Naive thymus-derived CD8-positive, alpha-beta T cell (primary cell): Measurements from ENCODE around the gene CD2BP2. TPM values are rescaled to one million over a fixed set of nuclear protein-coding genes. Genes with fewer than 3 reads are reported as not detected.
A peak's percentile ranks its signal among the peaks of the same experiment; 100 is the strongest.

Experiments
- ATAC-seq, 2 donors: fragments of 150-1000 bp; cut with Tn5 transposase in 1 of 2; sonication (Bioruptor Pico), chemical (Tn5 transposase) in 1 of 2; 1 replicate in 1 of 2; 2 replicates in 1 of 2; pipeline ENCODE4 v1.10.0; 2021; ENCODE audit warnings: mild to moderate bottlenecking in 2 of 2, moderate library complexity in 2 of 2
- POLR2A ChIA-PET: fragments of 350-600 bp; sonication (Branson Sonifier 250); formaldehyde crosslinking; loops from one replicate; lab custom pipeline; 2021; ENCODE audit warnings: antibody characterized with exemption; lab: Charles Lee
- DNase-seq, 10 donors: peaks; one replicate each; pipeline versions ENCODE4 v3.0.0 to v3.0.0-alpha.2; 2020 to 2022
- H3K27ac Mint-ChIP-seq, 10 donors: one replicate each; pipeline ENCODE4 v1.8.0; 2020 to 2022; ENCODE audit warnings: mild to moderate bottlenecking in 10 of 10, mixed read lengths in 10 of 10, moderate library complexity in 4 of 10, inconsistent platforms in 1 of 10
- H3K27me3 Mint-ChIP-seq, 5 donors: one replicate each; pipeline ENCODE4 v1.8.0; 2021 to 2022; ENCODE audit warnings: mixed read lengths in 5 of 5
- H3K36me3 Mint-ChIP-seq, 3 donors: one replicate each; pipeline ENCODE4 v1.8.0; 2020 to 2022; ENCODE audit warnings: mixed read lengths in 3 of 3, mild to moderate bottlenecking in 2 of 3, inconsistent platforms in 1 of 3
- H3K4me1 Mint-ChIP-seq, 4 donors: one replicate each; pipeline ENCODE4 v1.8.0; 2021 to 2022; ENCODE audit warnings: mixed read lengths in 4 of 4
- H3K4me3 Mint-ChIP-seq, 10 donors: one replicate each; pipeline ENCODE4 v1.8.0; 2020 to 2022; ENCODE audit warnings: mild to moderate bottlenecking in 10 of 10, mixed read lengths in 10 of 10, moderate library complexity in 6 of 10, inconsistent platforms in 1 of 10
- H3K9me3 Mint-ChIP-seq, 9 donors: one replicate each; pipeline ENCODE4 v1.8.0; 2020 to 2022; ENCODE audit warnings: mixed read lengths in 9 of 9, mild to moderate bottlenecking in 3 of 9, inconsistent platforms in 1 of 9, moderate library complexity in 1 of 9
- polyA plus RNA-seq, 3 donors: library from polyadenylated mRNA; unstranded; fragments of 300-500 nt; fragmentation: Illumina TruSeq; gene quantifications; one replicate each; pipeline ENCODE4 v1.2.3, GENCODE V29; 2021
- total RNA-seq, 8 experiments: library from RNA in 2 of 8; stranded (reverse) in 2 of 8; gene quantifications; one replicate each; pipeline ENCODE4 v1.2.3 and lab custom pipeline; 2021 to 2026

The CD2BP2 gene
- total and polyA plus RNA-seq, 5 experiments from 2014 or later, result 20.6 to 66.8 (median 21.9) TPM

DNA sequence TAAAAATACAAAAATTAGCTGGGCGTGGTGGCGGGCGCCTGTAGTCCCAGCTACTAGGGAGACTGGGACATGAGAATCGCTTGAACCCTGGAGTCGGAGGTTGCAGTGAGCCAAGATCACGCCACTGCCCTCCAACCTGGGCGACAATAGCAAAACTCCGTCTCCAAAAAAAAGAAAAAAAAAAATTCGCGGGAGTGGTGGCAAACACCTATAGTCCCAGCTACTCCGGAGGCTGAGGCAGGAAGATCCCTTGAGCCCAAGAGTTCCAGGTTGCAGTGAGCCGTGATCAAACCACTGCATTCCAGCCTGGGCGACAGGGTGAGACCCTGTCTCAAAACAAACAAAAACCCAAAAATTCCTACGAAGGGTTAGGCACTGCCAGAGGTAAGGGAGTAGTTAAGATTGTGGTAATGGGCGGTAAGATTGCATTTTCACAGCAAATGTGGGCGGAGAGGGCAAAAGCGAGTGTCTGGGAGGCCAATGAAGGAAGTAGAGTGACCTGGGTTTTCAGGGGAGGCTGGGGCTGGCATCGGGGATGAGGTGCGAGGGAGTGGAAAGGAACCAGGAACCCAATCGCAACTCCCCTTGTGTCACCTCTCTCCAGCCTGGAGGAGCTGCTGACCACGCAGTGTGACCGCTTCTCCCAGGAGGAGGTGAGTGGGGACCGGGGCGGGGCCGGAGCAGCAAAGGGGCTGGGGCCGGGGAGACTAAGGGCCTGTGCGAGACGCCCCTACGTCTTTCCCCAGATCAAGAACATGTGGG lies 22.1 kb upstream of the CD2BP2 start:
- H3K27me3 Mint-ChIP-seq, result no peaks in the 10 kb centered on the region
- DNase-seq, result no peak
- POLR2A ChIA-PET, result interaction anchor here (0.6 to 8.4 kb wide), 31 partner anchors 8 to 404 kb away, joined by 3 to 166 read pairs (median 5); partner anchors contain the start of genes ALDOA, CD2BP2, CORO1A and DCTPP1
- no peaks in the 10 kb centered on the region for H3K9me3 Mint-ChIP-seq
- peak; percentile 0 to 3 for ATAC-seq
- peak overlapping the region; percentile 99 to 100 (median 100) for H3K27ac Mint-ChIP-seq
- H3K4me1 Mint-ChIP-seq, result peaks cover 27 to 62% (median 57%) of the 10 kb centered on the region in 4 donors
- peak overlapping the region; percentile 95 to 100 (median 98) for H3K4me3 Mint-ChIP-seq
- H3K36me3 Mint-ChIP-seq, result peaks cover 0 to 15% (median 6%) of the 10 kb centered on the region in 3 donors

DNA sequence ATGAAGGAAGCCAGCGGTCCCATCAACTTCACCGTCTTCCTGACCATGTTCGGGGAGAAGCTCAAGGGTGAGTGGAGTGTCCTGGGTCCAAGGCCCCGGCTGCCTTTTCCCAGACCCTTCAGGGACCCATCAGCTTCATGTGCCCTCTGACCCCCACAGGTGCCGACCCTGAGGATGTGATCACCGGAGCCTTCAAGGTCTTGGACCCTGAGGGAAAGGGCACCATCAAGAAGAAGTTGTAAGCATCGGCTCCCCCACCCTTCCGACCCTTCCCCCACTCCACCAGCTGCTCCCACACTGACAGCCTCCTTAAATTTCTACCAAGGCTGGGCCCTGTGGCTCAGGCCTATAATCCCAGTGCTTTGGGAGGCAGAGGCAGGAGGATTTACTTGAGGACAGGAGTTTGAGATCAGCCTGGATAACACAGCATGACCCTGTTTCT lies 21.4 kb upstream of the CD2BP2 start:
- H3K4me3 Mint-ChIP-seq, result peak overlapping the region in 5 of 10 donors; percentile 2 to 100 (median 99)

DNA sequence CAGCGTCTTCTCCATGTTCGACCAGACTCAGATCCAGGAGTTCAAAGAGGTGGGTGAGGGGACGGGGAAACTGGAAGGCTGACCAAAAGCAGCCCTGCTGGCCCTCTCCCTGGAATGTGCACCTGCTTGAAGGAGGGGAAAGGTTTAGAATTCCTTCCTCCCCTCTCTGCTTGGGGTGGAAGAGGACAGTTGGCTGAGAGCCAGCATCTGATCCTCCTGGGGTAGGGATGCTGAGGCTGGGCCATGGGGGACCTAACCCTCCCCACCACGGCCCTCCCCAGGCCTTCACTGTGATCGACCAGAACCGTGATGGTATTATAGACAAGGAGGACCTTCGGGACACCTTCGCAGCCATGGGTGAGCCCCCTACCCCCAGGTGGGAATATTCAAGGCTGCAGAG lies 20.8 kb upstream of the CD2BP2 start:
- peak overlapping the region in 3 of 10 donors; percentile 10 to 22 (median 20) for H3K4me3 Mint-ChIP-seq
- POLR2A ChIA-PET, result interaction anchor here (0.5 to 8.4 kb wide), 6 partner anchors 12 to 222 kb away, joined by 3 to 166 read pairs (median 18); partner anchors contain the start of genes CORO1A, ZNF48 and ZNF771
- no peaks in the 10 kb centered on the region for H3K9me3 Mint-ChIP-seq
- H3K27ac Mint-ChIP-seq, result peak overlapping the region; percentile 63 to 100 (median 100)
- H3K27me3 Mint-ChIP-seq, result no peaks in the 10 kb centered on the region
- DNase-seq, result no peak
- H3K36me3 Mint-ChIP-seq, result peaks cover 0 to 15% (median 6%) of the 10 kb centered on the region in 3 donors
- peaks cover 32 to 60% (median 57%) of the 10 kb centered on the region in 4 donors for H3K4me1 Mint-ChIP-seq
- no peak for ATAC-seq

More for the DNA sequence above, 21.4 kb upstream of the CD2BP2 start:
- H3K9me3 Mint-ChIP-seq, result no peaks in the 10 kb centered on the region
- POLR2A ChIA-PET, result interaction anchor here (0.6 to 8.4 kb wide), 10 partner anchors 12 to 372 kb away, joined by 3 to 166 read pairs (median 4); partner anchors contain the start of genes ALDOA, CORO1A, PHKG2 and ZNF48
- peak overlapping the region; percentile 99 to 100 (median 100) for H3K27ac Mint-ChIP-seq
- H3K27me3 Mint-ChIP-seq, result no peaks in the 10 kb centered on the region
- H3K4me1 Mint-ChIP-seq, result peaks cover 31 to 60% (median 58%) of the 10 kb centered on the region in 4 donors
- DNase-seq (no peak), ATAC-seq (no peak)
- H3K36me3 Mint-ChIP-seq, result peaks cover 0 to 15% (median 6%) of the 10 kb centered on the region in 3 donors

DNA sequence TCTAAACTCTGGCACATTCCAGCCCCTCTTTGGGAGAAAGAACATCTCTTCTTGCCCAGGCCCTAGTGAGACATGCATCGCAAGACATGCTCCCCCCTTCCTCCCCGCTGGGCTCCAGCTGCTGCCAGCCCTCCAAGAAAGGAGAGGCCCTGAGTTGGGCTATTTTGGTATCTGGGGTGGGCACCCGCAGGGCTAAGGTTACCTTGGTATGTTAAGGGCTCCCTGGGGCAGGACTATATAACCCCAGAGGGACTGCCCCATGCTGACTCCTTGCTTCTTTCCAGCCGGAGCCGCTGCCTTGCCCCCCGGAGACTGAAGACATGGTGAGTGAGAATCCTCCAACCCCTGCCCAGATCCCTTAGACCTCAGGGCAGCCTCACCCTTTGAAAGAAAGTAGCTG lies 19.4 kb upstream of the CD2BP2 start, which contains the start of gene MYL11:
Gene MYL11 (plus strand): TSS at position 265 of the 400 bp plus-strand sequence. CDS start 56 bp downstream, at position 321.
- ATAC-seq, result no peak
- Mint-ChIP-seq H3K27me3 (no peaks in the 10 kb centered on the region), H3K36me3 (peaks cover 0 to 10% (median 3%) of the 10 kb centered on the region in 3 donors), H3K27ac (peak within 1 kb of the TSS; percentile 63 to 100 (median 99)), H3K4me3 (peak within 1 kb of the TSS in 5 of 10 donors; percentile 8 to 49 (median 26)), H3K9me3 (no peaks in the 10 kb centered on the region), H3K4me1 (peaks cover 23 to 49% (median 44%) of the 10 kb centered on the region in 4 donors)
- no peak for DNase-seq
- POLR2A ChIA-PET, result interaction anchor here (1.0 to 1.7 kb wide), 4 partner anchors 8 to 43 kb away, joined by 3 to 7 read pairs (median 4); partner anchors contain the start of genes SEPTIN1 and ZNF48

DNA sequence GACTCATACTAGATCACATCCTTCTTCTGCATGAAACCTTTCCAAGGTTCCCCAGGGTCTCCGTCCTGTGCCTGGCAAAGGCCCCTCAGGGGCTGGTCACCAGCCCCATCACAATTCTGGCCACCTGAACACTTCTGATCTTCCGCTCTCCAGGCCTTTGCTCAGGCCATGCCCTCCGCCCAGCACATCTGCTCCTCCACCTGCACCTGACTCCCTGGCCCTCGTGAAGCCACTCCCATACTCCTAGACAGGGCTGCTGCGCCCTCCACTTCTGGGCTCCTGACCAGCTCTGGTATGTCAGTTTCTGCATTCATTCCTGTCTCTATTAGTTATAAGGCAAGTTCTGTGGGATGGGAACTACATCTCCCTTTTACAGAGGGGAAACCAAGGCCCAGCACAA lies 17.6 kb upstream of the CD2BP2 start:
- POLR2A ChIA-PET, result interaction anchor here (0.7 to 5.4 kb wide), 3 partner anchors 10 to 57 kb away, joined by 3 to 58 read pairs (median 52); partner anchors contain the start of genes SEPTIN1 and ZNF771
- H3K27ac Mint-ChIP-seq, result peak overlapping the region; percentile 77 to 97 (median 92)

DNA sequence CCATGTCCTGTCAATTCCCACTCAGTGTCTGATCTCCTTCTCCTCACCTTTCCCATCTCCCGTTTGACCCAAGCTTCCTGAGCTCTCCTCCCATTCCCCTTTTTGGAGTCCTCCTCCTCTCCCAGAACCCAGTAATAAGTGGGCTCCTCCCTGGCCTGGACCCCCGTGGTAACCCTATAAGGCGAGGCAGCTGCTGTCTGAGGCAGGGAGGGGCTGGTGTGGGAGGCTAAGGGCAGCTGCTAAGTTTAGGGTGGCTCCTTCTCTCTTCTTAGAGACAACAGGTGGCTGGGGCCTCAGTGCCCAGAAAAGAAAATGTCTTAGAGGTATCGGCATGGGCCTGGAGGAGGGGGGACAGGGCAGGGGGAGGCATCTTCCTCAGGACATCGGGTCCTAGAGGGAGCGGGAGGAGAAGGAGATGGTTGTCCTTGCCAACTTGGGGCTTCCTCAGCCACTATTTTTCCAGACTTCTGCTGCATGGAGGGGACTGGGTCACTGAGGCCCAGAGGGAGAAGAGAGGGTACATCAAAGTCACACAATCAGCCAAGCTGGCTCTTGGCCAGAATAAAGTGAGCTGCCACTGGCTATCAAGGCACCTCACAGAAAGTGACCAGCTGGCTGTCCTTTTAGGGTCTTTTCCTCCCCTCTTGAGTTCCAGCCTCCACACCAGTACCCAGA lies 17.1 kb upstream of the CD2BP2 start:
- POLR2A ChIA-PET, result interaction anchor here (0.9 to 5.9 kb wide), 12 partner anchors 11 to 276 kb away, joined by 3 to 58 read pairs (median 12); partner anchors contain the start of genes CD2BP2, CORO1A, SEPTIN1 and YPEL3
- H3K9me3 Mint-ChIP-seq, result no peaks in the 10 kb centered on the region
- H3K4me1 Mint-ChIP-seq, result peaks cover 25 to 55% (median 44%) of the 10 kb centered on the region in 4 donors
- H3K36me3 Mint-ChIP-seq, result peaks cover 0 to 2% (median 0%) of the 10 kb centered on the region in 3 donors
- H3K27ac Mint-ChIP-seq, result peak overlapping the region; percentile 77 to 97 (median 93)
- H3K4me3 Mint-ChIP-seq, result peak overlapping the region; percentile 70 to 89 (median 80)
- H3K27me3 Mint-ChIP-seq, result no peaks in the 10 kb centered on the region
- DNase-seq (no peak), ATAC-seq (no peak)

More for the DNA sequence above, 17.6 kb upstream of the CD2BP2 start:
- DNase-seq (no peak), ATAC-seq (no peak)
- Mint-ChIP-seq H3K9me3 (no peaks in the 10 kb centered on the region), H3K4me3 (peak overlapping the region in 5 of 10 donors; percentile 28 to 78 (median 44)), H3K4me1 (peaks cover 24 to 55% (median 44%) of the 10 kb centered on the region in 4 donors), H3K36me3 (peaks cover 0 to 2% (median 0%) of the 10 kb centered on the region in 3 donors), H3K27me3 (no peaks in the 10 kb centered on the region)

DNA sequence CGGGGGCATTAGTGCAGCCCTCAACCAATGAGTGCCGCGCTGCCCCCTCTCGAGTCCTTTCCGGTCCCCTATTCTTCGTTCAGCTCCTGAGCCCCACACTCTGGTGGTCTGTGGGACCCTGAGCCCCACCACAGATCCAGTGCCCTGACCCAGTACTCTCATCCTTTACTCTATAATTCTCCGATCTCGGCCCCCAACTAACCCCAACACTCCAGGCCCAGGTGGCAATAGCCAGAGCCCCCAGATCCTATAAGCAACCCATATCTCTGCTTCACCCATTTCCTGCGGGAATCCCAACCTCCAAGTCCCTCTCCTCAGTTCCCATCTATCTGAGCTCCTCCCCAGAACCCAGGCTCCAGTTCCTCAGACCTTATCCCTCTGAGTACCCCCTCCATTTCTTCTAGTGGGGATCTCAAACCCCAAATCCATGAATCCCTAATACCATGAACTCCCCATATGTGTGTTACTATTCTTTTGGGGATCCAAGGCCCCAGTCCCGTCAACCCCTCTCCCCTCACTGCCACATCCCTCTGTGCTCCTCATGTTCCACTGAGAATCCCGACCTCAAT lies 16.2 kb upstream of the CD2BP2 start:
- POLR2A ChIA-PET, result interaction anchor here (0.9 to 5.9 kb wide), 26 partner anchors 9 to 703 kb away, joined by 3 to 58 read pairs (median 7); partner anchors contain the start of genes ALDOA, CD2BP2, CORO1A and DCTPP1

DNA sequence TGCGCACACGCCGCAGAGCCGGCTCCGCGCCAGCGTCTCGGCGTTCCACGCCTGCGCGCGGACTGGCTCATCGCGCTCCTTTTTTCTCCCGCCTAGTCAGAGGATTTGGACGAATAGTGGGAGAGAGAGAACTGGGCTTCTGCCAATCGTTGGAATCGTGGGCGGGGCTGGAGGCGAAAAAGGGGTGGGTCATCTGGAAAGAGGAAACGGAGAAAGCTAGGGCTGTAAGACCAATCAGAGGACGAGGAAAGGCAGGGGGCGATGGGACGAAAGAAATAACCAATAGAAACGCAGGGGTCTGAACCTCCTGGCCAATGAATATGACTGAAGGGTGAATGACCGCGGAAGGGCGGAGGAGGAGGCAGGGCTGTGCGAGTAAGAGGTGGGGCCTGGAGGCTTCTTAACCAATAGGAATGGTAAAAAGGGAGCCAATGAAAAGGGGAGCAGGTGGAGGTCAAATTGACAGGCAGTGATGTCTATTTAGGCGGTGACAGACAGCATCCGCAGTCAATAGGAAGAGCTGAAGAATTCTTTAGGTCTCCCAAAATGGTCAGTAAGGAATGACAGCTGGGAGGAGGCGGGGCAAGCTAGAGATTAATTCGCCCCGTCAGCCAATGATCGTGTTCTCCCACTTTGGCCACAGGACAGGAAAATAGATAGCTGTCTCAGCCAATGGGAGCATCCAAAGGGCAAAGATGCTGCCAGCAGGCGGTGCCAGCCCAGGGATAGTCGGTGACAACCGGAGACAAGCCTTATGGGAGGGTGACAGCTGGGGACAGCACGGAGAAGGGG lies 15.5 kb upstream of the CD2BP2 start, which contains the start of gene TBC1D10B:
Gene TBC1D10B (minus strand): TSS at position 39 of the 792 bp plus-strand sequence. CDS start 311 bp downstream, outside the sequence.
- Mint-ChIP-seq H3K4me3 (peak within 1 kb of the TSS; percentile 79 to 92 (median 88)), H3K27ac (peak within 1 kb of the TSS; percentile 87 to 97 (median 93)), H3K36me3 (peaks cover 0 to 14% (median 2%) of the 10 kb centered on the region in 3 donors), H3K27me3 (no peaks in the 10 kb centered on the region), H3K4me1 (peaks cover 30 to 56% (median 49%) of the 10 kb centered on the region in 4 donors), H3K9me3 (no peaks in the 10 kb centered on the region)
- peak; percentile 90 to 100 (median 99) for DNase-seq
- peak; percentile 81 to 87 for ATAC-seq
- POLR2A ChIA-PET, result interaction anchor here (0.5 to 5.9 kb wide), 28 partner anchors 9 to 703 kb away, joined by 3 to 58 read pairs (median 6); partner anchors contain the start of genes ALDOA, CD2BP2, CORO1A and DCTPP1

More for the DNA sequence above, 16.2 kb upstream of the CD2BP2 start:
- peaks cover 30 to 55% (median 47%) of the 10 kb centered on the region in 4 donors for H3K4me1 Mint-ChIP-seq
- H3K27ac Mint-ChIP-seq, result peak overlapping the region; percentile 15 to 97 (median 93)
- H3K9me3 Mint-ChIP-seq, result no peaks in the 10 kb centered on the region
- peaks cover 0 to 10% (median 2%) of the 10 kb centered on the region in 3 donors for H3K36me3 Mint-ChIP-seq
- DNase-seq, result no peak
- peak overlapping the region; percentile 70 to 89 (median 84) for H3K4me3 Mint-ChIP-seq
- no peaks in the 10 kb centered on the region for H3K27me3 Mint-ChIP-seq
- no peak for ATAC-seq

DNA sequence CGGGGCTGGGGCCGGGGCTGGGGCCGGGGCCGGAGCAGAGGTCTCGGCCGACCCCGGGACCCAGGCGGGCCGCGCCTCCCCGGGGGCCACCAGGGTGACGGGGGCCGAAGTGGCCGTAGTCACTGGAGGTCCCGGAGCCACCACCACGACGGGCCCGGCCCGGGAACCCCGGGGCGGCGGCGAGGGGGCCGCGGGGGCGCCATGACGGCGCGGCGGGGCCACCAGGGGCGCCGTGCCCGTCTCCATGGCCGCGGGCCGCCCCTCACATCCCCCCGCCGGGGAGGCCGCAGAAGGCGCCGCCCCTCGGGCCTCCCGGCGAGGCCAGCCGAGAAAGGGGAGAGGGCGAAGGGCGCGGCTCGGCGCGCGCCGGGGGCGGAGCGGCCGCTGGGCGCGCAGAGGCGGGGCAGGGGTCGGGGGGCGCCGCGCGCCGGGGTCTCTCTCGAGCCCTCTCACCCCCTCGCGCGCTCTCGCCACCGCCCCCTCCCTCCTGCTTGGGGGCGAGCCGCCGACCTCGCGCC lies 14.9 kb upstream of the CD2BP2 start:
- Mint-ChIP-seq H3K27me3 (no peaks in the 10 kb centered on the region), H3K4me1 (peaks cover 34 to 59% (median 52%) of the 10 kb centered on the region in 4 donors), H3K36me3 (peaks cover 0 to 20% (median 2%) of the 10 kb centered on the region in 3 donors), H3K4me3 (peak overlapping the region; percentile 75 to 89 (median 84)), H3K9me3 (no peaks in the 10 kb centered on the region), H3K27ac (peak overlapping the region in 6 of 10 donors; percentile 87 to 97 (median 95))
- POLR2A ChIA-PET, result interaction anchor here (1.1 to 5.9 kb wide), 19 partner anchors 8 to 279 kb away, joined by 3 to 58 read pairs (median 8); partner anchors contain the start of genes CD2BP2, DCTPP1, SEPTIN1 and TBX6
- DNase-seq (no peak), ATAC-seq (peak; percentile 3 to 26)
